HG03039 (cell line): ENCODE data around the gene MIEN1.
A peak's percentile ranks its signal among the peaks of the same experiment; 100 is the strongest.
"Not testable (repeated sequence)": the region's sequence is repeated elsewhere in the genome, so short reads cannot be mapped to it uniquely, and the experiment has no call there.

Source experiments
- ATAC-seq: cut with Tn5 transposase; IDR thresholded peaks from one replicate; pipeline ENCODE4 v1.9.1; 2021; ENCODE audit warnings: mild to moderate bottlenecking, moderate library complexity; ENCODE audit not compliant: unreplicated experiment

Gene MIEN1

DNA sequence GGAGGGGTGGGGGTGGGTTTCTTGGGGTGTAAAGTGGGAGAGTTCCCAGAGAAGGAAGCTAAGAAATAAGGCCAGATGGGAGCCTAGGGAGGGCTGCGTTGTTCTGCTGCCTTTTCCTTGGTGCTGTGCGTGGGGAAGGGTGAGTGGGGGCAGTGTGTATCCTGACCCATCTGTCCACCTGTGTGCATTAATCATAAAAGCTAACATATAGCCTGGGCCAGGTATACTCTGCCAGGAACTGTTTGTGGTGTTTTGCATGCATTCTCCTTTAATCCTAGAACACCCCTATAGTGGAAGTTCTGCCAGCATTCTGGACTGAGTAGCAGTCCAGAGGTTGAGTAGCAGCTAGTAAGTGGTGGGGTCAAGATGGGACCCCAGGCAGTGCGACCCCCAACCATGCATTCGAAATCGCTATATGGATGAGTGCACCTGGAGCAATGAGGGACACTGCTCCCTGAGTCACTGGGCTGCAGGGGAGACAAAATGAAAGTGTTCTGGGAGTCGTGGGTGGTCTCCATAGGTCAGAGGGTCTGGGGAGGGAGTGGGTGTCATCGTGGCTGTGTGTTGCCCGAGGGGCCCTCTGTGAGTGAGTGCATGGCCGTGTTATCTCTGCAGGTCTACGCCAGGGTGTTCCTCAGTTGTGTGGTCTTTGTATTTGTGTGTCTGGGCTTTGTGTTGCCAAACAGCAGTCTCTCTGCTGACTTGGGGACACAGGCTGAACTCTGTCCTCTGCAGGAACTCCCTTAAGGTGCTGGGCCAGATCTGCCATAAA, 29.1 kb downstream of the MIEN1 start:
- no peak for ATAC-seq

DNA sequence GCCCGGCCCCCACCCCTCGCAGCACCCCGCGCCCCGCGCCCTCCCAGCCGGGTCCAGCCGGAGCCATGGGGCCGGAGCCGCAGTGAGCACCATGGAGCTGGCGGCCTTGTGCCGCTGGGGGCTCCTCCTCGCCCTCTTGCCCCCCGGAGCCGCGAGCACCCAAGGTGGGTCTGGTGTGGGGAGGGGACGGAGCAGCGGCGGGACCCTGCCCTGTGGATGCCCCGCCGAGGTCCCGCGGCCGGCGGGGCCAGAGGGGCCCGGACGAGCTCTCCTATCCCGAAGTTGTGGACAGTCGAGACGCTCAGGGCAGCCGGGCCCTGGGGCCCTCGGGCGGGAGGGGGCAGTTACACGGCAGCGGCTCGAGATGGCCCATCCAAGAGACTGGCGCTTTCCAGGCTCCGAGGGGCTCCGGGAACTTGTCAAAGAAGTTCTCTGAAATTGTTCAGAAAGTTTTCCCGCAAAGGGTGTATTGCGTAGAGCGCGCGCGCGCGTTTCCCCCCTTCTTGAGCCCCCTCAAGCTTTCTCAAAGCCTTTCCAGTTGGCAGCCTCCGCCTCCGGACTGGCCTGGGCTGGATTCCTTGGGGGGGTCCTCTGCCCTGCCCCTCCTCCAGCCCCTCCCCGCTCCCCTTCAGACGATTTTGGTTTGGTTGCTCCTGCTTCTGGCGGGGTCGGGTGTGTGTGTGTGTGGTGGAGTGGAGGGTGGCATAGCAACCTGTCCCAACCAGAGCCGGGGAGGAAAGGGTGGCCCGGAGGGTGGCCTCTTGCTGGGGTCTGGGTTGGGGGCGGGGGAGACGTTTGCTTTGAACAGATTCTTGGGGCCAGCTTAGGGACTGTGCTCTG, 30.0 kb downstream of the MIEN1 start:
- ATAC-seq, result no peak

DNA sequence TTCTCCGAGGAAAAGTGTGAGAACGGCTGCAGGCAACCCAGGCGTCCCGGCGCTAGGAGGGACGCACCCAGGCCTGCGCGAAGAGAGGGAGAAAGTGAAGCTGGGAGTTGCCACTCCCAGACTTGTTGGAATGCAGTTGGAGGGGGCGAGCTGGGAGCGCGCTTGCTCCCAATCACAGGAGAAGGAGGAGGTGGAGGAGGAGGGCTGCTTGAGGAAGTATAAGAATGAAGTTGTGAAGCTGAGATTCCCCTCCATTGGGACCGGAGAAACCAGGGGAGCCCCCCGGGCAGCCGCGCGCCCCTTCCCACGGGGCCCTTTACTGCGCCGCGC, 30.5 kb downstream of the MIEN1 start, which contains the start of gene ERBB2:
TSS of gene ERBB2 (plus strand) at position 247 of the 330 bp plus-strand sequence. CDS start 175 bp downstream, outside the sequence.
- no peak for ATAC-seq

DNA sequence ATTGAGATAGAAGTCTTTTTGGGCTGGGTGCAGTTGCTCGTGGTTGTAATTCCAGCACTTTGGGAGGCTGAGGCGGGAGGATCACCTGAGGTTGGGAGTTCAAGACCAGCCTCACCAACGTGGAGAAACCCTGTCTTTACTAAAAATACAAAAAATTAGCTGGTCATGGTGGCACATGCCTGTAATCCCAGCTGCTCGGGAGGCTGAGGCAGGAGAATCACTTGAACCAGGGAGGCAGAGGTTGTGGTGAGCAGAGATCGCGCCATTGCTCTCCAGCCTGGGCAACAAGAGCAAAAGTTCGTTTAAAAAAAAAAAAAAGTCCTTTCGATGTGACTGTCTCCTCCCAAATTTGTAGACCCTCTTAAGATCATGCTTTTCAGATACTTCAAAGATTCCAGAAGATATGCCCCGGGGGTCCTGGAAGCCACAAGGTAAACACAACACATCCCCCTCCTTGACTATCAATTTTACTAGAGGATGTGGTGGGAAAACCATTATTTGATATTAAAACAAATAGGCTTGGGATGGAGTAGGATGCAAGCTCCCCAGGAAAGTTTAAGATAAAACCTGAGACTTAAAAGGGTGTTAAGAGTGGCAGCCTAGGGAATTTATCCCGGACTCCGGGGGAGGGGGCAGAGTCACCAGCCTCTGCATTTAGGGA, 31.0 kb downstream of the MIEN1 start:
- not testable (repeated sequence) for ATAC-seq

DNA sequence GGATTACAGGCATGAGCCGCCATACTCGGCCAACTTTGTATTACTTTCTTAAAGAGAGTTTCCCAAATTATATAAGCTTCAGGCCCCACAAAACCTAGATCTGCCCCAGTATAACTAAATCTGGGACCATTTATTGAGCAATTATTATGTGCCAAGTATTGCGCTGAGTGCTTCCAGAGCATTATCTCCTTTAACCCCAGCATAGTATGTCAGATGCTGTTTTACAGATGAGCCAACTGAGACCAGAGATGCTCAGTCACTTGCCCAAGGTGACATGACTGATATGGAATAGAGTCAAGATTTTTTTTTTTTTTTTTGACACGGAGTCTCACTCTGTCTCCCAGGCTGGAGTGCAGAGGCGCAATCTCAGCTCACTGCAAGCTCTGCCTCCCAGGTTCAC, 32.4 kb downstream of the MIEN1 start:
- ATAC-seq, result no peak

DNA sequence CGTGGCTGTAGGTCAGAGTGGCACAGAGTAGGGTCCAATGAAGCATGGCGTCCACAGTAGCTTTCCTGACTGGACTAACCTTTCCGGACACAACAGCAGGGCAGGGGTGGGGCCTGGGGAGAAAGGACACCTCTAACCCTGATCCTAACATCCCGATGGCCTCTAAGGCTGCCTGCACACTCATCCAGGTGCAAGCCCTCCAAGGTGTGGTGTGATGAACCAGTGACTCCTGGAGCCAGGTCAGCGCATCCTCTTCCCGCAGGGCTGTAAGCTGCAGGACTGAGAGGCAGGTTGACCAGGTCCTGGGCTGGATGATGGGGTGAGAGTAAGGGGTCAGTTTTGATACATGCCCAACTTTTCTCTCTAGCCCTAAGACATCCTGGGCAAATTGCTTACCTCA, 33.6 kb downstream of the MIEN1 start:
- no peak for ATAC-seq

DNA sequence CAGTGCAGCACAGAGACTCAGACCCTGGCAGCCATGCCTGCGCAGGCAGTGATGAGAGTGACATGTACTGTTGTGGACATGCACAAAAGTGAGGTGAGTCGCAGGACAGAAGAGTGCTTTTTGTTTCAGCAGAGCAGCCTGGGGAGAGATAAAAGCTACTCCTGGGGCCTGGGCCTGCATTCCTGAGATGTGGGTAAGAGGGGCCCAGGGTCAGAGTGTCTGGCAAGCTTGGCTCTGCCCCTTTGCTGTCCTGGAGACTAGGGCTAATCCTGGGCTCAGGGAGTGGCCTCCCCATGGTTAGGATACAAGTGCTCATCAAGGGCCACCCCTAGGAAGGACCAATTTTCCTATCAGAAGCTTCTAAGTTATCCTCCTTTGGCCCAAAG, 35.2 kb downstream of the MIEN1 start:
- ATAC-seq, result no peak

DNA sequence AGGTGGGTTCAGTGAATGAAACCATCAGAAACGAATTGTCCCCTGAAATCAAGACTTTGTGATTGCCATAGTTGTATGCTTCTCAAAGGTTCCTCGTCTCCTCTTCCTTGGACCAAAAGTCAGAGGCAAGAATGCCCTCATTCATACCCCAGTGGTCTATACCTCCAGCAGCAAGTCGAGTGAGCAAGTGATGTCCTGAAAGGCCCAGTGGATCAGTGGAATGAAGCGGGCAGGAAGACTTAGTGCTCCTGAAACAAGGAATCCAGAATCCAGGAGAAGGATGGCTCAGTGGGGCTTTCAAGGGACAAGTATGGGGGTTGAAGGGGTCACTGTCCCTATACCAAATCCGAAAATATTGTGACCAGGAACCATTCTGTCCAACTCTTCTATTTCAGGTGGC, 35.7 kb downstream of the MIEN1 start:
- ATAC-seq, result no peak

DNA sequence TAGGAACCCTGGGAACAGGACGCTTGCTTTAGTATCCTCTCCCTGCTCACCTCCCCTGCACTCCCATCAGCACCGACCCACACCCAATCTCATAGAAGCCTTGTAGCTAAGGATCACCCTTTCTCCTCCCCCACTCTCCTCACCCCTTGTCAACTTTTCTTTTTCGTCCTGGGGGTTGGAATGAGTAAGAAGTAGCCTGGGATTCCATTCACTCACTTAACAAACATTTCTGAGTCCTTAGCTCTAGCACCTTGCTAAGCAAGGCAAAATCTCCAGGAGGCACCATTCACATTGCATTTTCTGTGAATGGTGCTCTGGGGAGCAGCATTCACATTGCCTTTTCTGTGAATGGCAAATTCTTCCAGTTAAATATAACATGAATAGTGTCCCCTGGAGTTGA, 41.4 kb downstream of the MIEN1 start:
- ATAC-seq, result no peak

DNA sequence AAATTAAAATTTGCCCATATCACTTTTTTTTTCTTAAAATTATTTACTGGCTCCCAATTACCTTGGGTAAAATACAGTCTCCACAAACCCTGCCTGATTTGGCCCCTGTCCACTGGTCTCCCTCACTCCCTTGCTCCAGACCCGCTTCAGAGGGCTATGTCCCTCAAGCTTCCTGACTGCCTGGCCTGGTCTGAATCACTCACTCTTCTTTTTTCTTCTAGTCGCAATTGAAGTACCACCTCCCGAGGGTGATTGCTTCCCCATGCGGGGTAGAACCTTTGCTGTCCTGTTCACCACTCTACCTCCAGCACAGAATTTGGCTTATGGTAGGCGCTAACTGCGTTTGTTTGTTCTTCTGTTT, 41.9 kb downstream of the MIEN1 start:
- no peak for ATAC-seq

DNA sequence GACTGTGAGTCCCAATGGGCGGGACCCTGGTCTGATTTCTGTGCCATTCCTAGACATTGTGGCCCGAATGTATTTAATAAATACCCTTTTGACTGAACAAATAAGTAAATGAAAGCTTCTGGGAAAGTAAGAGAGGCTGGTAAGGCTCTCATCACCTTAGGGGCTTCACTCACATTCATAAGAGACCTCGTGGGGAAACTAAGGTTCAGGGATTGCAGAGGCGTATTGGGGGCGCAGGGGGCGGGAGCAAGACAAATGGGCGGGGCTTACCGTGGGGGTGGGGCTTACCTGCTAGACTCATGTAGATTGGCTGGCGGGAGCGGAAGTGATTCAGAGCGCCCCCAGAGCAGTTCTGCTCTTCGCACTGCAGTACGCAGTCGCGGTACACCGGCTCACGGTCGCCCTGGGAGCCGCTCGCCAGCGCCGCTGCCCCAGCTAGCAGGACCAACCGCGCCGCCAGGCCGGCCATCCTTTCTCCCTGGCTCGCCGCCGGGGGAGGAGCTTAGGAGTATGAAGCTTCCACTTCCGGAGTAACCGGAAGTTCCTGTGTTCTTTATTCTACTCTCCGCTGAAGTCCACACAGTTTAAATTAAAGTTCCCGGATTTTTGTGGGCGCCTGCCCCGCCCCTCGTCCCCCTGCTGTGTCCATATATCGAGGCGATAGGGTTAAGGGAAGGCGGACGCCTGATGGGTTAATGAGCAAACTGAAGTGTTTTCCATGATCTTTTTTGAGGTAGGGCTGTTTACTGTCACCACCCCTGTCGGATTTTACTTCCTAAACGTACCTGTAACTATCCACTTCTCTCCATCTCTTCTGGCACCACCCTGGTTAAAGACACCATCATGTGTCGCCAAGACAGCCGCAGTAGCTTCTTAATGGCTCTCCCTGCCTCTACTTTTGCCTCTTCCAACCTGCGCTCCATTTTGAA, 42.5 kb downstream of the MIEN1 start, which contains the start of gene PGAP3:
TSS of gene PGAP3 (minus strand) at position 512 of the 929 bp plus-strand sequence. CDS start at position 469, 43 bp downstream.
- peak; percentile 81 for ATAC-seq

DNA sequence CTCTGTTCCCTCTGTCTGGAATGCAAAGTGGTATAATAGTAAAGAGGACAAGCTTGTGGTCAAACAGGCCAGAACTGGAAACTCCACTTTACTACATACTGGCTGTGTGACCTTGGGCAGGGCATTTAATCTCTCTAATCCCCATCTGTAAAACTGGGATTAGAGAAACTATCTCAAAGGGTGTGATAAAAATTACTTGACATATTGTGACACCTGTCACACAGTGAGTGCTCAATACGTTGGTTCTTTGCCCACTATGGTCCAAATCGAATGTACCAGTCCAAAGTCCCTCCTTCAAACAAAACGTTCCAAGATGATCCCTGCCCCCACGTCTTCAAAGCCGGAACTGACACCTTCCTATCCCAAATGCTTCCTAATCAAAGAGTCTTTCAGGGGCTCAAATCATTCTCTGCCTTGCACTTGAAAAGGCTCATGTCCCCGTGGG, 43.2 kb downstream of the MIEN1 start:
- ATAC-seq, result no peak

DNA sequence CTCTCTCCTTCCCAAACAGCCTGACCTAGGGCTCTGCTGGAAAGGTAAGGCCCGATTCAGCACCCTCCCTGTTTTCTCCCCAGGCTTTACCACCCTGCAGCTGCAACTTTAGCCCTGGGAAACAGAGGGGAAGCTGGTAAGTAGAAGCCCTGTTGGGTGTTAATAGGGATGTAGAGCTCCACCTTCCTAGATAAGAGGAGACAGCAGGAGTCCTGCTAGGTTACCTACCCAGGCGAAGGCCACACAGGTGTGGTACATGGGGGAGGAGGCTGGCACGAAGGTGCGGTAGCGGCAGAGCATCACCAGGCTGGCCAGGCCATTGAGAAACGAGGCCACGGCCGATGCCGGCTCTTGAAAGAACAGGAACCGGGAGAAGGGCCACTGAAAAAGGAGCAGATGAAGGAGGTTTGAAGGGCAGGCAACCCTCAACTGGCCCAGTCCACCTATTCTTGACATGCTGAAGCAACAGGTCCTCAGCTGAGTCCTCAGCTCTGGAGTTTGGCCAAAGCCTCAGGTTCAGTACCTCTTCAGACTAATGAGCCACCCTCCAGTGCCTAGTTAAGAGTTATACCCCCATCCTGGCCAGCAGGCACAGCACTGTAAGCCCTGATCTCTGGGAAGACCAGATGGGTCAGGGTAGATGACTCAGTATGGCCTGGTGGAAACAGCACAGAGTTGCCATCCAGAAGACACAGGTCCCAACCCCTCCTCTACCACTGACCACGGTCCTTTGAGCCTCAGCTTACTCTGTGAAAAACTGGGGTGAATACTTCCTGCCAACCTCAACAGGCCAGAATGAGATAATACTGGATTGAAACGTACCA, 45.8 kb downstream of the MIEN1 start:
- ATAC-seq, result no peak

DNA sequence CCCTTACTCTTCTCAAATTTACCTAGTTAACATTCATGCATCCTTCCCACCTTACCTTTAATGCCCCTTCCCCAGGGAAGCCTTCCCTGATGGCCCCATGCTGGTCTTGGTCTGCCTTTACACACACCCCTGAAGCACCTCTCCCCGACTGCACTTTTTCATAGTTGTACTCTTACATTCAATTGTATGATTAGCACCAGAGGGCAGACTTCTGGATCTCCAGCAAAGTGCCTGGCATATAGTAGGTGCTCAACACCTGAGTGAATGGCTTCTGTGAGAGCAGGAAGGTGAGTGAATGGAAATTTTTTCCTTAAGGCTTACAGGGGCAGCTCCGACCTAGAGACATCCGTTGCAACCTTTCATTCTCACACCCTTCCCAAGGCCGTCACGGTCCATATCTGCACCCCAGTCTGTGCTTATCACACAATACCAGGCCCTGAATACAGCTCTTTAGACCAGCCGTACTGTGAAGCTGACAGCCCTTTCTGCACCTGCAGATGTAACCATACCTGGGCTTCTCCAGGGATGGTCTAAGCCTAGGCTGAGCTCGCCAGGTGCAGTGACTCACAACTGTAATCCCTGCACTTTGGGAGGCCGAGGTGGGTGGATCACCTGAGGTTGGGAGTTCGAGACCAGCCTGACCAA, 46.9 kb downstream of the MIEN1 start:
- no peak for ATAC-seq

DNA sequence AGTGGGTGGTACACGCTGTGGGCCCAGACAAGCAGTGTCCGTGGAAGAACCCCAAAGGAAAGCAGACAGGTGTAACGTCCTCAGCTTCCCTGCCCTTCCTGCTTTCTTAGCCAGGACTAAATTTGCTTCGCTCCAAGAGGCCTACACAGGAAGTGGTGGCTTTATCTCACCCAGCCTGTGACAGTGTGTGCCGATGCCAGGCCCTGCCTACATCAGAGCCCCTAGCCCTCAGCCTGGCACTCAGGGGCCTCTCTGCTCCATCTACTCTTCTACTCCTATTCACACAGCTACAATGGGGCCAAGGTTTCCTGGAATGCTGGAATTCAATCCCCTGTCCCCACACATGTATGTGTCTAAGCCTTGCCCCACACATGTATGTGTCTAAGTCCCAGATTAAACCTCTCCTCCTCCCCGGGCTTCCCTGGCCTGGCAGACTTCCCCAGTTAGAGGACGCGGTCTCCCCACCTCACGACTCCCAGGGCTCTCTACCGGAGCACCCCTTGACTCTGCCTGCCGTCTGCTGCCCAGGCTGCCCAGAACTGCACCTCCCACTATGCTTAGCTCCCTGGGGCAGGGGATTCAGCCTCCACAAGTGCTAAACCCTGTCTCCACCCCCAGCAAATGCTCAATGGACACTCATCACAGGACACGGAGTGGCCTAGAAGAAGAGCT, 50.7 kb downstream of the MIEN1 start:
- ATAC-seq, result no peak
